SKM-1 treated with dmso at 0.1 percent for 144 hours (cell line): Measurements from ENCODE around the gene COBLL1.
A peak's percentile ranks its signal among the peaks of the same experiment; 100 is the strongest.
"Not testable (repeated sequence)": the region's sequence is repeated elsewhere in the genome, so short reads cannot be mapped to it uniquely, and the experiment has no call there.

Experiments
- DNase-seq: peaks from one replicate; lab custom pipeline; 2025; ENCODE audit not compliant: unreplicated experiment; lab: John Stamatoyannopoulos, UW

Gene COBLL1

DNA sequence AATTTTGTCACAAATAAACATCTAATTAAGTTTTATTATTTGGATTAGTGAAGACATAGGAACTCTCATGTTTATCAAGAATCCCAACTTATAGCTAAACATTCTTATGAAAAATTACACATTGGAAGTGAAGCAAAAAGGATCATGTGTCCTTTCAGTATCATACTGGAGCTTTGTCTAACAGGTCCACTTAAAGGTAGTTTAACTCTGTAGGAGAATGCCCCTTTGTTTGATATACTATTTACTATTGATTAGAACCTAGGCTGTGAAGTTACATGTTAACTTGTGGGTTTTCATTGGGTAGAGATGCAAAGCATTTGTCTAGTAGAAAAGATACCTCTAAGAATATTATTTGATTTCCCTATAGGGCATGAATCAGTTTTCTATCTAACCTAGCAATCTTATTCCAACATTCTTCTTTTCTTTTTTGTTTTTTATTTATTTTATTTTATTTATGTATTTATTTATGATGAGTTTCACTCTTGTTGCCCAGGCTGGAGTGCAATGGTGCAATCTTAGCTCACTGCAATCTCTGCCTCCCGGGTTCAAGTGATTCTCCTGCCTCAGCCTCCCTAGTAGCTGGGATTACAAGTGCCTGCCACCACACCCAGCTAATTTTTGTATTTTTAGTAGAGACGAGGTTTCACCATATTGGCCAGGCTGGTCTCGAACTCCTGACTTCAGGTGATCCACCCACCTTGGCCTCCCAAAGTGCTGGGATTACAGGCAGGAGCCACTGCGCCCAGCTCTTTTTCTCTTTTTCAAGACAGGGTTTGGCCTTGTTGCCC lies 18.5 kb upstream of the COBLL1 start:
- not testable (repeated sequence) for DNase-seq

GRCh38 chr2:164859251-164859818 lies 17.7 kb upstream of the COBLL1 start:
- DNase-seq = no peak

DNA sequence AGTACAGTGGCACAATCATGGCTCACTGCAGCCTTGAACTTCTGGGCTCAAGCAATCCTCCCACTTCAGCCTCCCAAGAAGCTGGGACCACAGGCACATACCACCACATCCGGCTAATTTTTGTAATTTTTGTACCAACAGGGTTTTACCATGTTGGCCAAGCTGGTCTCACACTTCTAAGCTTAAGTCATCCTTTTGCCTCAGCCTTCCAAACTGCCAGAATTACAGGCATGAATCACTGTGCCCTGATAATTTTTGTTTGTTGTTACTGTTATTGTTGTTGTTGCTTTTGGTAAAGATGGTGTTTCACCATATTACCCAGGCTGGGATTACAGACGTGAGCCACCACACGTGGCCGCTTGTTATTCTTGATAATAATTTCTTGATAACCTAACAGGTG lies 10.5 kb upstream of the COBLL1 start:
- DNase-seq = no peak

DNA sequence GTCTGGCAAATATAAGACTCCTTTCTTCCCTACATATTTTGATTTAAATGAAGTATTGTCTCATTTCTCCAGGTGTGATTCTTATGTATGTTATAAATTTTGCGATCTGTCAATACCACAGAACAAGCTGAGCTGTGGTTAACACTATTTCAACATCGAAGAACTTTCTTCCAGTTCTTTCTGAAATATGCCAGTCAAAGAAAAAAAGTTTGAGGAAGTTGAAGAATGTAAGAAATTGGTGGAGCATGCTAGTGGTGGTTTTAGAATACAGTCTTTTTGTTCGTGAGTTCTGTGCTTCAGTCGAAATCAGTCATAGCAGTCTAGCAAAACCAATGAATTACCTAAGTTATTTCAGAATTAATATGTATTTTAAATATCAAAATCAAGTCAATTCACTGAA lies 8.6 kb upstream of the COBLL1 start:
- DNase-seq = peak; percentile 88

GRCh38 chr2:164849506-164849905 lies 7.9 kb upstream of the COBLL1 start:
- no peak for DNase-seq

DNA sequence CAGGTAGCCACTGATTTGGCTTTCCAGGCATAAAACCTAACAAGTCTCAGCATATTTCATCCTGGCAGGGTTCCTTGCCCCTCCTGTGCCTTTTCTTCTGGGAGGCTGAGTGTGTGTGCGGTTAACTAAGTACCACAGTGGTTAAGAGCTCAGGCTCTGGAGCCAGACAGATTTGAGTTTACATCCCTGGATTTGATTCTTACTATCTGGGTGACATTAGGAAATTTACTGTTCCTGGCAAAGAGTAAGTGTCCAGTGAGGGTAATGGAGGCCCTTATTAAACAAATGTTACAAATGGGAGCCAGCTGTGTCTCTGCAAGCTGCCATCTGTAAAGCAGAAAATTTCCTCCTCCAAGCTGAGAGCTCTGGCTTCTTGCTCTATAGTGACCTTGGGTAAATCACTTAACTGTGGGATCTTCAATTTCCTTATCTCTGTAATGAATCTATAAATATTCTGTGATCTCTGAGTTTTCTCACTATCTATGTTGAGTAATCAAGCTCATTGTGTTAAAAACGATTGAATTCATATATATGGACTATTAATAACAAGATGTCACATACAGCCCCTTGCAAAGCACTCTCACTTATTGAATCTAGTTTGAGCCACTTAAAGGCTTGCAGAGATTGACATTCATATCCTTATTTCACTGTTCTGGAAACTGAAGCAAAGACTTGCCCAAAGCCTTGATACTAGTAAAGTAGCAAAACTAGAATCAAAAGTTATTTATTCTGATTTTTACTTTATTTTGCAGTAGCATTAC lies 6.5 kb upstream of the COBLL1 start:
- no peak for DNase-seq

GRCh38 chr2:164847291-164847690 lies 5.7 kb upstream of the COBLL1 start:
- DNase-seq = no peak

DNA sequence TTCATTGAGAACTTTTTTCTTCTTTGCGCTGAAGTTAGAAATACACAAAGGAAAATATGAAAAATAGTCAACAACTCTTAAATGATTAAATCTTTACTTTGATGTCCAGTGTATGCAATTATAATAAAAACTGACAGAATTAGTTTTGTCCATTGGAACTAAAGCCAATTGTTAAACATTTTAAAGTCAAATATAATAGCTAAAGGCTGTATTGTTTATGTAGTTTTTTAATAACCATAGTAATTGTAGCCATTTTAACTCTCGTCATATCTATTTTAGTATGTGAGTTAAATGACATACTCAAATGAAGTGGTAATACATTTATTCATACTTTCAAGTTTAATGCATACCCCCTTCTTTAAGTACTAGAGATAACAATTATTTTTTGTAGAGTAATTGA lies 4.7 kb upstream of the COBLL1 start:
- no peak for DNase-seq

DNA sequence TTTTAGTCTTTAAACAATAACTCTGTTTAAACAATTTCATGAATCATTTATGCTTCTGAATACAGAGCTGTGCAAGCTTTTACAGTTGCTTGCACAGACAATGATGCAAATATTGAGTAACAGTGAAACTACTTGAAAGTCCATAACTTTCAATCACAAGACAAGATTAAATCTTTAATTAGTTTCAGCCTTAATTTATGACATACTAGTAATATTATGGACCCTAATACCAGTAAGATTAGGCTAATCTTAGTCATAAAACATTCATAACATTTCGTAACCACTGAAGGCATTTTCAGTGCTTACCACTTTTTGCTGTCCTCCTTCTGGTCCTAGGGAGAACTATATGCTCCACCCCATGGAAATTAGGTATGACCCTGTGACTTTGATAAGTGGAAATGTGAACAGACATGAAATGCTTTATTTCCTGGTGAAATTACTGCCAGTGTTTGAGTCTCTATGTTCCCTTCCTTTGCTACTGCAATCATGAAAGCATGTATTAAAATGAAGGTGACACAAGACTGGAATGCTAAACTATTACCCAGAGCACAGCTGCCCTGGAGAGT lies 1.8 kb upstream of the COBLL1 start:
- DNase-seq = no peak

GRCh38 chr2:164842624-164842966 lies 972 bp upstream of the COBLL1 start:
- no peak for DNase-seq

GRCh38 chr2:164840930-164841718 lies 499 bp downstream of the COBLL1 start:
- DNase-seq = peak; percentile 64

- DNase-seq = peak; percentile 9
These were observed 1.1 kb downstream of the COBLL1 start for GRCh38 chr2:164840458-164840929.

DNA sequence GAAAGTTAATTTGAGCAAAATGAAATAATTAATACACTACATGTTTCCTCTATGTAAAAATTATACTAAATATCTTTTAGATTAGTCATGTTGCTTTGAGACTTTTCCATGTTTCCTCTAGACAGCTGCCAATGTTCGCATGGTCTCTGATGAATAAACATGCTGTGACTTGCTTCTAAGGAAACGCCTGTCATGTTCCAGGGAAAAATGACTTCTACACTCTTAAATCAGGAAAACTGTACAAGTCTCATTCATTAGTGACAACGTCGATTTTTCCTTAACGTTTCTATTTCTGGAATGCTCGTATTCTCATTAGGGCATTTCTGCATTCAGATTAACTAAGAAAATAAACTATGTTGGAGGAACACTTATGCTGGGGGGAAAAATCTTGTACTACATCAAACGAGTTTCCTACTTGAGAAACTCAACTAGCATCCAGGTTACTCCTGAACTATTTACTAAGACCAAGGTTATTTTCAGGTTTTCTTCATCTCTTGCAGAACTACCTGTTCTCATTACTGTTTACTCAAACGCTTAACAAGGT lies 1.6 kb downstream of the COBLL1 start:
- DNase-seq = no peak

GRCh38 chr2:164837807-164838206 lies 3.8 kb downstream of the COBLL1 start:
- DNase-seq = no peak

DNA sequence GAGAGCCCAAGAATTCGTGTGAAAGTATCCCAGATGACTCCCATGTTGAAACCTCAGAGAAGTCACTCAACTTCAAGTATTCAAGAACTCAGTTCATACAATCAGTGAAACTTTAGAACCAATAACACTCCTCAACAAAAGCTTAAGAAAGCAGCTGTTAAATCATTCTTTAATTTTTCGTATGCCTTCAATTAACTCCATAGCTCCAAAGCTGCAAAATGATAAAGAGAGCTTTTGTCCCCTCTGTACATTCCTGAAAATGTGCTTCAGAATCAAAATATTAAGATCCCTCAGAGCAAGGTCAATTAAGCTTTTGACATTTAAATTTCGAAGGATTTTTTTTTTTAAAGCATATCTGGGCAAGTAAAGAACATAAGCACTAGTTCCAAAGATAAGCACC lies 4.7 kb downstream of the COBLL1 start:
- no peak for DNase-seq

- no peak for DNase-seq
These were observed 6.3 kb downstream of the COBLL1 start for GRCh38 chr2:164835302-164835701.

DNA sequence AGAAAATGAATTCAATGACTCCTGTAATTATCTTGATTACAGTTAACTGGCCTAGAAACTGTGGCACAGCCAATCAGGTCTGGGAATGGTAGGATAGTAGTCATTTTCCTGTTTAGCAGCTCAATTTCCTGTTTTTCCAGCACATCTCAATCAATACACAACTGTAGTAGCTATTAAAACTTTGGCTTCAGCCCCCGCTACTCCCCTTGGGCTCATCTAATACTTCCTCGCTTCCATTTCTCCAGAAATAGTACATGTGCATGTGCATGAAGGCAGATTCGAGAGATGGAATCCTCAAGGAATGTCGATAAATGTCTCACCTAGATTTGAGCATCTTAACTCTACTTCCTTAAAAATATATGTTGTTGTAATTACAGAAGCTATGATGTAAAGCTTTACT lies 9.7 kb downstream of the COBLL1 start:
- no peak for DNase-seq

GRCh38 chr2:164831180-164831579 lies 10.4 kb downstream of the COBLL1 start:
- DNase-seq = no peak

DNA sequence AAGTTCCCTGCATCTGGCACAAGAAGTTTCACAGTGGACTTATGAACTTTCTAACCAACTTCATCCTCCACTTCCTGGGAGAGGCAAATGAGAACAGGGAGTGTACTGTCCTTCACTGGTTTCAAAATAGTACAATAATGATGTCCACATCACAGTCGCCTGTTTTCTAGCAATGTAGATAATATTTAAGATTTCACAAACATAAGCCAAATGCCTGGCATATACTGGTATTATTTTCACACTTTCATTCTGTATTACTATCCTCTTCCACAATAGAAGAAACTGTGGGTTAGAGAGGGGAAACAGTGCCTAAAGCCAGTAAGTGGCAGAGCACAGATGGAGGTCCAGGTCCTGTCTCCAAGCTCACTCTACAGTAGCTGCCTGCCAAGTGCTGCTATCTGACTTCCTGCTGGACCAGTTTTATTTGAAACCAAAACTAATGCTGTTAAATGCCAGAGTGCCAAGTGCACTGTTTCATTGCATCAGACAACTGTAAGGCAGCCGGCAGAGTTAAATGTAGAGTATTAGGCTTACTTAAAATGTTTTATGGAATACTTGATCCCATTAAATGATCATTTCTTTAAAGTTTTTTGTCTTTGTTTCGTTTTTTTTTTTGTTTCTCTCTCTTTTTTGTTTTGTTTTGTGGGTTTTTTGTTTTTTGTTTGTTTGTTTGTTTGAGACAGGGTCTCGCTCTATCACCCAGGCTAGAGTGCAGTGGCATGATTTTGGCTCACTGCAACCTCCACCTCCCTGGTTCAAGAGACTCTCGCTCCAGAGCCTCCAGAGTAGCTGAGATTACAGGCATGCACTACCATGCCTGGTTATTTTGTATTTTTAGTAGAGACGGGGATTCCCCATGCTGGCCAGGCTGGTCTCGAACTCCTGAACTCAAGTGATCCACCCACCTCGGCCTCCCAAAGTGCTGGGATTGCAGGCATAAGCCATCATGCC lies 15.1 kb downstream of the COBLL1 start:
- no peak for DNase-seq

DNA sequence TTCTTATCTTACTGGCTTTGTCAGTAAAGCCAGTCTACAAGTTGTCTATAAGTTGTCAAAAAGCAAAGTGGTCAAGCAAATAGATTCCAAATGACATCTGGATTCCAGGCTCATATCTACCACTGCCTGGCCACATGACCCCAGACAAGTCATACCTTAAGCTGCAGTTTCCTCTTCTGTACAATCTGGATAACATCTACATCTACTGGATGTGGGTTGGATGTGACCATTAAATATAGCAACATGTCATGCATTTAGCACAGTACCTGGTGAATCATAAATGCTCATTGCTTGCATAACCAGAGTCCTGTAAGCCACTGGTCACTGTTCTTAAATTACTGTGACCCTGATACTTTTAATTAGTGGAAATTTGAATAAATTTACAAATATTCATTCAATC lies 16.8 kb downstream of the COBLL1 start:
- no peak for DNase-seq
